Neural cell (in vitro differentiated cells): ENCODE measurements around the gene CDC16.

Source experiments
- CTCF ChIP-seq: fragments of 450-650 bp; IDR thresholded peaks from 2 replicates; pipeline ENCODE4 v1.5.1; 2014; ENCODE audit warnings: antibody characterized with exemption, mild to moderate bottlenecking, moderate library complexity; ENCODE audit not compliant: poor library complexity, severe bottlenecking
- EP300 ChIP-seq: fragments of 450-650 bp; conservative IDR thresholded peaks from 2 replicates; pipeline ENCODE4 v1.6.1; 2014; ENCODE audit warnings: antibody characterized with exemption, mild to moderate bottlenecking, moderate library complexity; ENCODE audit not compliant: poor library complexity, severe bottlenecking
- EZH2 ChIP-seq: fragments of 200-600, 300-800 bp; shearing (Covaris generic), sonication (generic); IDR thresholded peaks from 2 replicates; pipeline ENCODE4 v1.6.1; 2014; ENCODE audit warnings: antibody characterized with exemption, low read length, borderline replicate concordance, mild to moderate bottlenecking; ENCODE audit not compliant: insufficient read depth, poor library complexity, severe bottlenecking
- MXI1 ChIP-seq: fragments of 450-650 bp; conservative IDR thresholded peaks from 2 replicates; pipeline ENCODE4 v1.6.1; 2014; ENCODE audit warnings: antibody characterized with exemption, mild to moderate bottlenecking; ENCODE audit not compliant: poor library complexity, severe bottlenecking
- POLR2AphosphoS5 ChIP-seq: IDR thresholded peaks from 2 replicates; pipeline ENCODE4 v1.6.1; 2012
- REST ChIP-seq: IDR thresholded peaks from 2 replicates; pipeline ENCODE4 v1.6.1; 2012; ENCODE audit warnings: borderline replicate concordance
- TAF1 ChIP-seq: IDR thresholded peaks from 2 replicates; pipeline ENCODE4 v1.6.1; 2012; ENCODE audit warnings: low read depth

GRCh38 chr13:114272977-114273376, 38.3 kb downstream of the CDC16 start:
- no peak for TF ChIP-seq CTCF
- TF ChIP-seq EP300, result no peak
- no peak for TF ChIP-seq EZH2
- TF ChIP-seq POLR2AphosphoS5, result no peak
- TF ChIP-seq TAF1, result no peak
- TF ChIP-seq MXI1, result no peak
- TF ChIP-seq REST, result no peak
